HepG2 (cell line): ENCODE data around the gene AFG1L. TPM values are rescaled to one million over a fixed set of nuclear protein-coding genes. Genes with fewer than 3 reads are reported as not detected.
A peak's percentile ranks its signal among the peaks of the same experiment; 100 is the strongest.

Source experiments
- ARHGAP35 ChIP-seq: sonication (generic); formaldehyde crosslinking; IDR thresholded peaks from 2 replicates; pipeline ENCODE4 v1.9.0; 2022; ENCODE audit warnings: mild to moderate bottlenecking, inconsistent platforms, moderate library complexity, missing genetic modification reagents, borderline replicate concordance
- HNRNPH1 ChIP-seq: fragments of 200-400 bp; formaldehyde crosslinking; optimal IDR thresholded peaks from 2 replicates; pipeline ENCODE3; 2017; ENCODE audit warnings: mild to moderate bottlenecking, low read depth, low read length
- polyA plus RNA-seq, 8 experiments: library from polyadenylated mRNA; depleted of rRNA in 3 of 8; stranded (reverse) in 7 of 8; unstranded in 1 of 8; fragments of >200 nt; fragmentation: Illumina TruSeq in 4 of 8; extraction: Trizol in 4 of 8; gene quantifications; 2 replicates each; pipeline versions ENCODE4 v1.2.1 to v1.2.3, GENCODE V29; 2011 to 2016; ENCODE audit warnings: low read depth in 4 of 8, missing spikeins in 1 of 8, mixed read lengths in 1 of 8; ENCODE audit not compliant: insufficient read depth in 1 of 8
- total RNA-seq, 5 experiments: library from RNA; depleted of rRNA; stranded (reverse); fragments of >200 nt; fragmentation: Illumina TruSeq; extraction: Trizol; gene quantifications; 2 replicates each; pipeline ENCODE4 v1.2.3, GENCODE V29; 2016; ENCODE audit warnings: low read depth in 1 of 5
- TF ChIP-seq, protein P1 (sequence below): sonication (generic); formaldehyde crosslinking; IDR thresholded peaks from one replicate; pipeline ENCODE4 v1.5.1; 2020; ENCODE audit warnings: mild to moderate bottlenecking, missing genetic modification reagents; ENCODE audit errors: not compliant biosample characterization
- TF ChIP-seq, protein P2 (sequence below): IDR thresholded peaks from 2 replicates; pipeline ENCODE4 v1.6.1; 2018; ENCODE audit warnings: missing genetic modification reagents
- TF ChIP-seq, protein P3 (sequence below): sonication (generic); formaldehyde crosslinking; IDR thresholded peaks from 2 replicates; pipeline ENCODE4 v1.4.0; 2020; ENCODE audit warnings: missing genetic modification reagents
- TF ChIP-seq, protein P4 (sequence below): sonication (generic); formaldehyde crosslinking; IDR thresholded peaks from 2 replicates; pipeline ENCODE4 v1.5.0; 2020; ENCODE audit warnings: mild to moderate bottlenecking, missing genetic modification reagents

AFG1L gene
- total and polyA plus RNA-seq, 2 of the 13 experiments (the other 11 are each of a cell fraction or from before 2014, with no cell fraction given) = 3.1 to 14.0 TPM

DNA sequence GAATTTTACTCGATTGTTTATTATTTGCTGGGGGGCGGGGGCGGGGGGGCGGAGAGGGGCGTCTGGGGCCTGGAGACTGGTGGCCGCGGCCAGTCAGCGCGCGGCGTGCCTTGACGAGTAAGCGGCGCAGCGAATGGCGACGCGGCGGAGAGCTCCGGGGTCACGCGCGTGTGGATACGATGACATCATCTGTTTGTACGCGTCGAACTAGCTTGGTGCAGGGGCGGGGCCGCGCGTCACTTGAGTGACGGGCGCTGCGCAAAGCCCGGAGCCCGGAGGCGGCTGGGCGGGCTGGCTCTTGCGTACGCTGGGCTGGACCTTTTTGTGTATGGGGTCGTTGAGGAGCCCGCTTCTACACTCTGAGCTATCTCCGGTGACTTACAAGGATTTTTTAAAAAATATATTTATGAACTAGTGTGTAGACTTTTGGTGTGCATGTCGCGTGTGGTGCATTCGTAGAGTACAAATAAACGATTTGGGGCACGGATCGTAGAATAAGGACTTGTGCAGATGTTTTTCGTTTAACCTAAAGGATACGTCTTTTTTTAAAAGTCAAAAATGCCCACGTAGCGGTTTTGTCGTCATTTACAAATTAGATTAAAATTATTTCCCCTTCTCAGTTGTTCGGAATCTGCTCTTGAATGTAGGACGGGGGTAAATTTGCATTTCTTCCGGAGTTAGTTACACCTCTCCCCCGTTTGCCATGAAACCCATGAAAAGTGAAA is 263.7 kb downstream of the AFG1L start (continued):
- TF ChIP-seq, protein P1, sequence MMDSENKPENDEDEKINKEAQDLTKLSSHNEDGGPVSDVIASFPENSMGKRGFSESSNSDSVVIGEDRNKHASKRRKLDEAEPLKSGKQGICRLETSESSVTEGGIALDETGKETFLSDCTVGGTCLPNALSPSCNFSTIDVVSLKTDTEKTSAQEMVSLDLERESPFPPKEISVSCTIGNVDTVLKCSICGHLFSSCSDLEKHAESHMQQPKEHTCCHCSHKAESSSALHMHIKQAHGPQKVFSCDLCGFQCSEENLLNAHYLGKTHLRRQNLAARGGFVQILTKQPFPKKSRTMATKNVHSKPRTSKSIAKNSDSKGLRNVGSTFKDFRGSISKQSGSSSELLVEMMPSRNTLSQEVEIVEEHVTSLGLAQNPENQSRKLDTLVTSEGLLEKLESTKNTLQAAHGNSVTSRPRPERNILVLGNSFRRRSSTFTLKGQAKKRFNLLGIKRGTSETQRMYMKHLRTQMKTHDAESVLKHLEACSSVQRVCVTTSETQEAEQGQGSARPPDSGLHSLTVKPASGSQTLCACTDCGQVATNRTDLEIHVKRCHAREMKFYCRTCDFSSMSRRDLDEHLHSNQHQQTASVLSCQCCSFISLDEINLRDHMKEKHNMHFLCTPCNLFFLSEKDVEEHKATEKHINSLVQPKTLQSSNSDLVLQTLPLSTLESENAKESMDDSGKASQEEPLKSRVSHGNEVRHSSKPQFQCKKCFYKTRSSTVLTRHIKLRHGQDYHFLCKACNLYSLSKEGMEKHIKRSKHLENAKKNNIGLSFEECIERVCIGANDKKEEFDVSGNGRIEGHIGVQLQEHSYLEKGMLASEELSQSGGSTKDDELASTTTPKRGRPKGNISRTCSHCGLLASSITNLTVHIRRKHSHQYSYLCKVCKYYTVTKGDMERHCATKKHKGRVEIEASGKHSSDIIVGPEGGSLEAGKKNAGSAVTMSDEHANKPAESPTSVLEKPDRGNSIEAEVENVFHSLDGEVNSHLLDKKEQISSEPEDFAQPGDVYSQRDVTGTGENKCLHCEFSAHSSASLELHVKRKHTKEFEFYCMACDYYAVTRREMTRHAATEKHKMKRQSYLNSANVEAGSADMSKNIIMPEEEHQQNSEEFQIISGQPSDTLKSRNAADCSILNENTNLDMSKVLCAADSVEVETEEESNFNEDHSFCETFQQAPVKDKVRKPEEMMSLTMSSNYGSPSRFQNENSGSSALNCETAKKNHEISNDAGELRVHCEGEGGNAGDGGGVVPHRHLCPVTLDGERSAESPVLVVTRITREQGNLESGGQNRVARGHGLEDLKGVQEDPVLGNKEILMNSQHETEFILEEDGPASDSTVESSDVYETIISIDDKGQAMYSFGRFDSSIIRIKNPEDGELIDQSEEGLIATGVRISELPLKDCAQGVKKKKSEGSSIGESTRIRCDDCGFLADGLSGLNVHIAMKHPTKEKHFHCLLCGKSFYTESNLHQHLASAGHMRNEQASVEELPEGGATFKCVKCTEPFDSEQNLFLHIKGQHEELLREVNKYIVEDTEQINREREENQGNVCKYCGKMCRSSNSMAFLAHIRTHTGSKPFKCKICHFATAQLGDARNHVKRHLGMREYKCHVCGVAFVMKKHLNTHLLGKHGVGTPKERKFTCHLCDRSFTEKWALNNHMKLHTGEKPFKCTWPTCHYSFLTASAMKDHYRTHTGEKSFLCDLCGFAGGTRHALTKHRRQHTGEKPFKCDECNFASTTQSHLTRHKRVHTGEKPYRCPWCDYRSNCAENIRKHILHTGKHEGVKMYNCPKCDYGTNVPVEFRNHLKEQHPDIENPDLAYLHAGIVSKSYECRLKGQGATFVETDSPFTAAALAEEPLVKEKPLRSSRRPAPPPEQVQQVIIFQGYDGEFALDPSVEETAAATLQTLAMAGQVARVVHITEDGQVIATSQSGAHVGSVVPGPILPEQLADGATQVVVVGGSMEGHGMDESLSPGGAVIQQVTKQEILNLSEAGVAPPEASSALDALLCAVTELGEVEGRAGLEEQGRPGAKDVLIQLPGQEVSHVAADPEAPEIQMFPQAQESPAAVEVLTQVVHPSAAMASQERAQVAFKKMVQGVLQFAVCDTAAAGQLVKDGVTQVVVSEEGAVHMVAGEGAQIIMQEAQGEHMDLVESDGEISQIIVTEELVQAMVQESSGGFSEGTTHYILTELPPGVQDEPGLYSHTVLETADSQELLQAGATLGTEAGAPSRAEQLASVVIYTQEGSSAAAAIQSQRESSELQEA (CRISPR knock-in tag) = no peak
- TF ChIP-seq, protein P2, sequence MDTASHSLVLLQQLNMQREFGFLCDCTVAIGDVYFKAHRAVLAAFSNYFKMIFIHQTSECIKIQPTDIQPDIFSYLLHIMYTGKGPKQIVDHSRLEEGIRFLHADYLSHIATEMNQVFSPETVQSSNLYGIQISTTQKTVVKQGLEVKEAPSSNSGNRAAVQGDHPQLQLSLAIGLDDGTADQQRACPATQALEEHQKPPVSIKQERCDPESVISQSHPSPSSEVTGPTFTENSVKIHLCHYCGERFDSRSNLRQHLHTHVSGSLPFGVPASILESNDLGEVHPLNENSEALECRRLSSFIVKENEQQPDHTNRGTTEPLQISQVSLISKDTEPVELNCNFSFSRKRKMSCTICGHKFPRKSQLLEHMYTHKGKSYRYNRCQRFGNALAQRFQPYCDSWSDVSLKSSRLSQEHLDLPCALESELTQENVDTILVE (CRISPR knock-in tag) = 0 out of 2 replicates have a peak, but pooled peaks have one; percentile 34
- TF ChIP-seq, protein P3, sequence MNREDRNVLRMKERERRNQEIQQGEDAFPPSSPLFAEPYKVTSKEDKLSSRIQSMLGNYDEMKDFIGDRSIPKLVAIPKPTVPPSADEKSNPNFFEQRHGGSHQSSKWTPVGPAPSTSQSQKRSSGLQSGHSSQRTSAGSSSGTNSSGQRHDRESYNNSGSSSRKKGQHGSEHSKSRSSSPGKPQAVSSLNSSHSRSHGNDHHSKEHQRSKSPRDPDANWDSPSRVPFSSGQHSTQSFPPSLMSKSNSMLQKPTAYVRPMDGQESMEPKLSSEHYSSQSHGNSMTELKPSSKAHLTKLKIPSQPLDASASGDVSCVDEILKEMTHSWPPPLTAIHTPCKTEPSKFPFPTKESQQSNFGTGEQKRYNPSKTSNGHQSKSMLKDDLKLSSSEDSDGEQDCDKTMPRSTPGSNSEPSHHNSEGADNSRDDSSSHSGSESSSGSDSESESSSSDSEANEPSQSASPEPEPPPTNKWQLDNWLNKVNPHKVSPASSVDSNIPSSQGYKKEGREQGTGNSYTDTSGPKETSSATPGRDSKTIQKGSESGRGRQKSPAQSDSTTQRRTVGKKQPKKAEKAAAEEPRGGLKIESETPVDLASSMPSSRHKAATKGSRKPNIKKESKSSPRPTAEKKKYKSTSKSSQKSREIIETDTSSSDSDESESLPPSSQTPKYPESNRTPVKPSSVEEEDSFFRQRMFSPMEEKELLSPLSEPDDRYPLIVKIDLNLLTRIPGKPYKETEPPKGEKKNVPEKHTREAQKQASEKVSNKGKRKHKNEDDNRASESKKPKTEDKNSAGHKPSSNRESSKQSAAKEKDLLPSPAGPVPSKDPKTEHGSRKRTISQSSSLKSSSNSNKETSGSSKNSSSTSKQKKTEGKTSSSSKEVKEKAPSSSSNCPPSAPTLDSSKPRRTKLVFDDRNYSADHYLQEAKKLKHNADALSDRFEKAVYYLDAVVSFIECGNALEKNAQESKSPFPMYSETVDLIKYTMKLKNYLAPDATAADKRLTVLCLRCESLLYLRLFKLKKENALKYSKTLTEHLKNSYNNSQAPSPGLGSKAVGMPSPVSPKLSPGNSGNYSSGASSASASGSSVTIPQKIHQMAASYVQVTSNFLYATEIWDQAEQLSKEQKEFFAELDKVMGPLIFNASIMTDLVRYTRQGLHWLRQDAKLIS (CRISPR knock-in tag) = no peak
- no peak for TF ChIP-seq ARHGAP35 (CRISPR knock-in tag)
- no peak for TF ChIP-seq HNRNPH1
- TF ChIP-seq, protein P4, sequence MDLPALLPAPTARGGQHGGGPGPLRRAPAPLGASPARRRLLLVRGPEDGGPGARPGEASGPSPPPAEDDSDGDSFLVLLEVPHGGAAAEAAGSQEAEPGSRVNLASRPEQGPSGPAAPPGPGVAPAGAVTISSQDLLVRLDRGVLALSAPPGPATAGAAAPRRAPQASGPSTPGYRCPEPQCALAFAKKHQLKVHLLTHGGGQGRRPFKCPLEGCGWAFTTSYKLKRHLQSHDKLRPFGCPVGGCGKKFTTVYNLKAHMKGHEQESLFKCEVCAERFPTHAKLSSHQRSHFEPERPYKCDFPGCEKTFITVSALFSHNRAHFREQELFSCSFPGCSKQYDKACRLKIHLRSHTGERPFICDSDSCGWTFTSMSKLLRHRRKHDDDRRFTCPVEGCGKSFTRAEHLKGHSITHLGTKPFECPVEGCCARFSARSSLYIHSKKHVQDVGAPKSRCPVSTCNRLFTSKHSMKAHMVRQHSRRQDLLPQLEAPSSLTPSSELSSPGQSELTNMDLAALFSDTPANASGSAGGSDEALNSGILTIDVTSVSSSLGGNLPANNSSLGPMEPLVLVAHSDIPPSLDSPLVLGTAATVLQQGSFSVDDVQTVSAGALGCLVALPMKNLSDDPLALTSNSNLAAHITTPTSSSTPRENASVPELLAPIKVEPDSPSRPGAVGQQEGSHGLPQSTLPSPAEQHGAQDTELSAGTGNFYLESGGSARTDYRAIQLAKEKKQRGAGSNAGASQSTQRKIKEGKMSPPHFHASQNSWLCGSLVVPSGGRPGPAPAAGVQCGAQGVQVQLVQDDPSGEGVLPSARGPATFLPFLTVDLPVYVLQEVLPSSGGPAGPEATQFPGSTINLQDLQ (CRISPR knock-in tag) = no peak
